Gastroesophageal sphincter (tissue), 4 donors: ENCODE measurements around the gene SMPD2. TPM values are rescaled to one million over a fixed set of nuclear protein-coding genes. Genes with fewer than 3 reads are reported as not detected.
A peak's percentile ranks its signal among the peaks of the same experiment; 100 is the strongest.

Experiments
- ATAC-seq: fragments of 150-250 bp; one replicate; pipeline ENCODE4 v1.9.1; 2016; ENCODE audit warnings: mild to moderate bottlenecking, moderate library complexity
- H3K27ac ChIP-seq, 4 donors: fragments of 200-600 bp; sonication (generic) in 3 of 4; 1 replicate in 3 of 4; 2 replicates in 1 of 4; pipeline ENCODE4 v1.5.1; 2016 to 2019
- H3K27me3 ChIP-seq: fragments of 200-600 bp; sonication (generic); one replicate; pipeline ENCODE4 v1.5.1; 2019
- H3K36me3 ChIP-seq, 2 donors: fragments of 200-600 bp; sonication (generic); one replicate each; pipeline ENCODE4 v1.5.1; 2019; ENCODE audit warnings: control low read depth in 1 of 2
- H3K4me1 ChIP-seq, 3 donors: fragments of 200-600 bp; sonication (generic); 1 replicate in 2 of 3; 2 replicates in 1 of 3; pipeline ENCODE4 v1.5.1; 2016 to 2019; ENCODE audit warnings: control low read depth in 2 of 3
- H3K4me3 ChIP-seq, 2 donors: fragments of 200-600 bp; sonication (generic); one replicate each; pipeline ENCODE4 v1.5.1; 2019; ENCODE audit warnings: mild to moderate bottlenecking in 1 of 2, moderate library complexity in 1 of 2
- H3K9me3 ChIP-seq, 3 donors: fragments of 200-600 bp; sonication (generic); one replicate each; pipeline ENCODE4 v1.5.1; 2017 to 2019; ENCODE audit warnings: control low read depth in 2 of 3
- EP300 ChIP-seq: sonication (generic); formaldehyde crosslinking; IDR thresholded peaks from one replicate; pipeline ENCODE4 v1.6.1; 2017; ENCODE audit warnings: antibody characterized with exemption, mild to moderate bottlenecking
- POLR2A ChIP-seq, 2 donors: fragments of 450-650 bp; IDR thresholded peaks; one replicate each; pipeline ENCODE4 v1.6.1; 2017; ENCODE audit warnings: antibody characterized with exemption in 2 of 2, mild to moderate bottlenecking in 2 of 2, moderate library complexity in 1 of 2
- POLR2AphosphoS5 ChIP-seq: sonication (generic); formaldehyde crosslinking; IDR thresholded peaks from one replicate; pipeline ENCODE4 v1.6.1; 2017; ENCODE audit warnings: antibody characterized with exemption
- WGBS, 2 donors: methylation state at CpG; one replicate each; pipeline ENCODE4 v1.1.5; 2018; ENCODE audit warnings: low coverage in 1 of 2; 5-methylcytosine and 5-hydroxymethylcytosine counted together
- total RNA-seq, 4 donors: library from RNA; depleted of rRNA; stranded (reverse); fragments of >200 nt; gene quantifications; one replicate each; pipeline ENCODE4 v1.1.0, GENCODE V29; 2016
- TF ChIP-seq, protein P1 (sequence below), 4 experiments: fragments of 200-600 bp in 2 of 4; fragments of 450-650 bp in 2 of 4; sonication (generic) in 1 of 4; IDR thresholded peaks; one replicate each; pipeline ENCODE4 v1.5.1; 2017 to 2019; ENCODE audit warnings: antibody characterized with exemption in 4 of 4, mild to moderate bottlenecking in 2 of 4, moderate library complexity in 2 of 4

SMPD2 gene
- total RNA-seq, 4 donors from 2014 or later, result 3.5 to 7.5 (median 6.4) TPM

DNA sequence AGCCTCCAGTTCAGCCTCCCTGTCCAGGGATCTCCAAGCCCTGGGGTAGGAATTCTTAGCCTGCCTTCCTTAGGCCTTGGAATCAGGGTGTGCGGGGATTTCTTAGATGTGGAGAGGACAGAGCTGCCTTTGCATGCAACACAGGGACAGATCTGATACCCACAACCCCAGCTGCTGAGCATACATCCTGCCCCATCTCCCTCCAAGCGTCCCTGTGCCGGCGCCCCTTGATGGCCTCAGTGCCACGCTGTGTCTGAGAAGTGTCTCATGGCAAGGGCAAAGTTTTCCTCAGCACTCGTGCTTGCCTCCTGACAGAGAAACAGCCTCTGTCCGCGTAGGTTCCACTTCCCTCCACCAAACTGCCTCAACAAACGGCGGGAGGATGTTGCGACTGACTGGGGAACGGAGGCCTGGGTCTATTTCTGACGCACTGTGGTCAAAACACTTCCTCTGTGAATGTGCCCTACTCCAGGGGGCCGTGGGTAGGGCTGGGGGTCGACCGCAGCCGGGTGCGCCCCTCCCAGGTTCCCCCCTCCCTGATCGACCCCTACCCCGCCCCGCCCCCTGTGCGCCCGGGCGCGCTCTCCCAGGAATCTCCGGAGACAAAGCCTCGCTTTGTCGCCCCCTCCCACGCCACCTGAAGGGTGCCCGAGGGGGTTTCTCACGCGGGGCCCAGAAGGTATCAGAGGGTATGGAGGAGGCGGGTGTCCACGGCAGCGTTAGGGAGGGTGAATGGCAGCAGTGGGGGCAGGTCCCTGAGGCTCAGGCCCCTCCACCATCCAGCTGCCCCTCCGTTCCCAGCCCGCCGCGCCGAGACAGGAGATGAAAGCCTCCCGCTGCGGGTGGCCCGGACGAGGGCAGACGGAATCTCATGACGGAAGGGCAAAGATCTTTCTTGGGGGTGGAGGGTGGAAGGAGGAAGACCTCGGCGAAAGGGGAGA is 14.2 kb downstream of the SMPD2 start:
- Histone ChIP-seq H3K9me3 (no peaks in the 10 kb centered on the region), H3K36me3 (peaks cover 0 to 13% of the 10 kb centered on the region in 2 donors), H3K4me3 (peak overlapping the region; percentile 60 to 87), H3K4me1 (peaks cover 0 to 32% (median 12%) of the 10 kb centered on the region in 3 donors), H3K27ac (peak overlapping the region in 3 of 4 donors; percentile 76 to 82 (median 81)), H3K27me3 (no peaks in the 10 kb centered on the region)
- ATAC-seq, result peak; percentile 7
- whole genome bisulfite sequencing, 2 donors, result 0% methylated on average over 2 of the region's 48 CpGs
- TF ChIP-seq POLR2A (IDR thresholded peaks at IDR 0.05) (no peak), POLR2AphosphoS5 (no peak), EP300 (no peak)
- TF ChIP-seq, protein P1, sequence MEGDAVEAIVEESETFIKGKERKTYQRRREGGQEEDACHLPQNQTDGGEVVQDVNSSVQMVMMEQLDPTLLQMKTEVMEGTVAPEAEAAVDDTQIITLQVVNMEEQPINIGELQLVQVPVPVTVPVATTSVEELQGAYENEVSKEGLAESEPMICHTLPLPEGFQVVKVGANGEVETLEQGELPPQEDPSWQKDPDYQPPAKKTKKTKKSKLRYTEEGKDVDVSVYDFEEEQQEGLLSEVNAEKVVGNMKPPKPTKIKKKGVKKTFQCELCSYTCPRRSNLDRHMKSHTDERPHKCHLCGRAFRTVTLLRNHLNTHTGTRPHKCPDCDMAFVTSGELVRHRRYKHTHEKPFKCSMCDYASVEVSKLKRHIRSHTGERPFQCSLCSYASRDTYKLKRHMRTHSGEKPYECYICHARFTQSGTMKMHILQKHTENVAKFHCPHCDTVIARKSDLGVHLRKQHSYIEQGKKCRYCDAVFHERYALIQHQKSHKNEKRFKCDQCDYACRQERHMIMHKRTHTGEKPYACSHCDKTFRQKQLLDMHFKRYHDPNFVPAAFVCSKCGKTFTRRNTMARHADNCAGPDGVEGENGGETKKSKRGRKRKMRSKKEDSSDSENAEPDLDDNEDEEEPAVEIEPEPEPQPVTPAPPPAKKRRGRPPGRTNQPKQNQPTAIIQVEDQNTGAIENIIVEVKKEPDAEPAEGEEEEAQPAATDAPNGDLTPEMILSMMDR (IDR thresholded peaks at IDR 0.05), result no peak

DNA sequence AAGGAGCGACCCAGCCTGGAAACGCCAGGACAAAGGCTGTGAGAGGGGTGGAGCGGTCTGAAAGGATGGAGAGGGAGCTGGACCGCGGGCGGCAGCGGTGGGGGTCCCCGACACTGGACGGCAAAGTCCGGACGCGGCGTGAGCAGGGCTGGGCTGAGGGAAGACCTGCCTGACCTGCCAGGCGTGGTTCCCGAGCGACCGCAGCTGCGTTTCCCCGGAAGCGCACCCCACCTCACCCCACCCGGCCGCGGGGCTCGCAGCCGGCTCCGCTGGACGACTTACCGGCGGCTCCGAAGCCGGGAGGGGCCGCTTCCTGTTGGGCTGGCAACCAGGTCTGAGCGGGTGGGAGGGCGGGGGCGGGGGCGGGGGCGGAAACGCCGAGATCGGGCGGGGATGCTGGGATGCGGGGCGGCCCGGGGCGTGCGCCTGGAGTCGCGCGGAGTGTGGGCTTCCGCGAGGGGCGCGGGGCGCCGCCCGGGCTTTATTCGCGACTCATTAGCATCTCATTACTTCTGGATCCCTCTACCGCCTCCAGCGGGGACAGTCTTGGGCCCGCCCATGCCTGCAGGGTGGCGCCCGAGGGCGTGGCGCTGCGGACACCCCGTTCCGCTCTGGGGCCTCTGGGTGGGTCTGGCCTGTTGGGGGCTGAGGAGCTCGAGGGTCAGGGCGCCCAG is 15.1 kb downstream of the SMPD2 start, which contains the start of gene MICAL1:
Gene MICAL1 (minus strand): TSS at position 336 of the 674 bp plus-strand sequence. CDS start 1,576 bp downstream, outside the sequence.
- H3K36me3 ChIP-seq, result peaks cover 0 to 13% of the 10 kb centered on the region in 2 donors
- ATAC-seq, result peak; percentile 73
- H3K4me3 ChIP-seq, result peak within 1 kb of the TSS; percentile 60 to 87
- no peaks in the 10 kb centered on the region for H3K27me3 ChIP-seq
- H3K4me1 ChIP-seq, result peaks cover 0 to 38% (median 12%) of the 10 kb centered on the region in 3 donors
- TF ChIP-seq, protein P1 (IDR thresholded peaks at IDR 0.05), result peak in 3 of 4 experiments; percentile 26 to 47 (median 39)
- TF ChIP-seq POLR2A (IDR thresholded peaks at IDR 0.05) (peak; percentile 20 to 24), POLR2AphosphoS5 (no peak)
- no peaks in the 10 kb centered on the region for H3K9me3 ChIP-seq
- WGBS, 2 donors, result 0% methylated on average over 8 to 13 of the region's 70 CpGs
- peak within 1 kb of the TSS in 3 of 4 donors; percentile 76 to 82 (median 81) for H3K27ac ChIP-seq

DNA sequence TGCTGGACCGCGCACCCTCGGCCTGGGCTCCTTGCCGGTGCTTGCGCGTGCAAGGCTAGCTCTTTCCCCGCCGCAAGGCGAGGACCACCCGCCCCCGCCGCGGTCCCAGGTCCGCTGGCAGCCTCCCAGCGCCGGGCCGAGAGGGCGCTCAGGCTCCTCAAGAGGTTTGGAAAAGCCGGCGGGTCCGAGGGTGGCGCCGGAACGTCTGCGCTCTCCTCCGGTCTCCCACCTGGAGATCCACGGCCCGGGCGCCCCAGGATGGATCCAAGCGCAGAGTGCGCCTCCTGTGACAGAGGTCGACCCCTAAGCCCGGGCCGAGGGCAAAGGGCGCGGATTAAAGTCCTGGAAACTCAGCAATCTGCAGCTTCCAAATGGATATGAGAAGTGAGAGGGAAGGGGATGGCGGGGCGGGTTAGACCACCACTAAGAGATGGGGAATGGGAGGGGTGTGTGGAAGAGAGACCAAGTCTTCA is 15.6 kb downstream of the SMPD2 start:
- peaks cover 0 to 40% (median 12%) of the 10 kb centered on the region in 3 donors for H3K4me1 ChIP-seq
- no peaks in the 10 kb centered on the region for H3K9me3 ChIP-seq
- H3K27ac ChIP-seq, result peak overlapping the region in 3 of 4 donors; percentile 76 to 82 (median 81)
- ATAC-seq, result no peak
- WGBS, 2 donors, result 21 to 42% methylated on average over 4 to 9 of the region's 38 CpGs
- peak overlapping the region; percentile 60 to 87 for H3K4me3 ChIP-seq
- TF ChIP-seq POLR2A (IDR thresholded peaks at IDR 0.05) (peak in 1 of 2 donors; percentile 19), EP300 (no peak), POLR2AphosphoS5 (no peak)
- TF ChIP-seq, protein P1 (IDR thresholded peaks at IDR 0.05), result no peak
- H3K27me3 ChIP-seq, result no peaks in the 10 kb centered on the region
- H3K36me3 ChIP-seq, result peaks cover 0 to 13% of the 10 kb centered on the region in 2 donors

DNA sequence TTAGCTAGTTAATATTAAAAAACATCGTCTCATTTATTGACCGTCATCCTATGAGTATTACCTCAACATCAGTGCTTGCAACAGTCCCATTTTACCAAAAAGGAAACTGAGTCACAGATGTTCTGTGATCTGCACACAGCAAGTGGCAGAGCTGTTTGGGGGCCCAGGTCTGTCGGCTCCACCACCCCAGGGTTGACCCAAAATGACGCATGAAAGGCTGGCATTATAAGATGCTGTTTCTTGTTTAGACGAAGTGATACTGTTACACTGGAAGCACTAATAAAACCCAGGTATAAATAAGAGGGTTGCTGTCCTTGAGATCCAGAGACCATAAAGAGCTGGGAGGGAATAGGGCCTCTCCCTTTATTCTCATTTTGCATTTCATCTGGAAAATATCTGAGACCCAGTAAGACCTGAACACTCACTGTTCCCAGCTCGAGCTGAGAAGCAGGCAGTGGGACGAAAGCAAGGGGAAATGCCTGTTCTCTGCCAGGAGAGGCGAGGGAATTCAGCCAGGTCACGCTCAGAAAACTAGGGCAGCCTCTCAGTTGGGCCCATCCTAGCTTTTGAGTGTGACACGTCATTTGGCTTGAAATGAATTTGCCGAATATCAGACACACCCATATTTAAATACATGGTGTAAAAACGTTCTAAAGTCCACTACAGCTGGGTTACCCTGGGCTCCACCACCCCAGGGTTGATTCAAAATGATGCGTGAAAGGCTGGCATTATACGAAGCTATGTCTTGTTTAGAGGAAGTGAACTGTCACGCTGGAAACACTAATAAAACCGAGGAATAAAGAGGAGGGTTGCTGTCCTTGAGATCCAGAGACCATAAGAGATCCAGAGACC is 16.4 kb downstream of the SMPD2 start:
- peak; percentile 66 for ATAC-seq
- peak overlapping the region in 1 of 2 donors; percentile 87 for H3K4me3 ChIP-seq
- H3K36me3 ChIP-seq, result peaks cover 0 to 9% of the 10 kb centered on the region in 2 donors
- peak overlapping the region in 3 of 4 donors; percentile 76 to 82 (median 81) for H3K27ac ChIP-seq
- H3K9me3 ChIP-seq, result no peaks in the 10 kb centered on the region
- no peaks in the 10 kb centered on the region for H3K27me3 ChIP-seq
- H3K4me1 ChIP-seq, result peaks cover 0 to 40% (median 12%) of the 10 kb centered on the region in 3 donors
- WGBS, 2 donors, result 47 to 69% methylated on average over 9 to 12 of the region's 16 CpGs
- TF ChIP-seq POLR2A (IDR thresholded peaks at IDR 0.05) (no peak), EP300 (no peak), POLR2AphosphoS5 (no peak)
- TF ChIP-seq, protein P1 (IDR thresholded peaks at IDR 0.05), result no peak
